ENCODE measurements around the gene DCLRE1C. TPM values are rescaled to one million over a fixed set of nuclear protein-coding genes. Genes with fewer than 3 reads are reported as not detected.
"Not testable (repeated sequence)": the region's sequence is repeated elsewhere in the genome, so short reads cannot be mapped to it uniquely, and the experiment has no call there.

The DCLRE1C gene
- total RNA-seq: 10 to 100 TPM; 31.2 to 34.9 TPM
- polyA plus RNA-seq: 10 to 100 TPM; 12.3 to 24.5 TPM

GRCh38 chr10:14954001-14954770, at the start of gene DCLRE1C:
TSS of gene DCLRE1C (minus strand) at chr10:14954096. CDS start at chr10:14954010, 86 bp downstream.
- H3K27ac ChIP-seq (ENCODE audit: low read depth, low read length): peak within 1 kb of the TSS; percentile 73
- peak within 1 kb of the TSS; percentile 92 to 99 for H3K4me3 ChIP-seq (ENCODE audit: low read length in 2 of 2)
- H3K27me3 ChIP-seq (ENCODE audit: insufficient read depth, low read length): no peaks in the 10 kb centered on the region
- H3K9me3 Mint-ChIP-seq: no peaks in the 10 kb centered on the region
- intact Hi-C loops (cut with micrococcal nuclease): loop anchor here (1.0 to 10.0 kb wide), 8 partner anchors 75 to 1369 kb away; partner anchors contain the start of genes CDNF, HSPA14, MSANTD7 and PRPF18
- peak; percentile 85 to 90 (median 89) for DNase-seq
- H3K4me1 Mint-ChIP-seq: peaks cover 37 to 73% (median 53%) of the 10 kb centered on the region in 4 donors
- ChIA-PET CTCF (ENCODE audit: partially characterized antibody) (interaction anchor here (0.9 to 3.2 kb wide), 4 partner anchors 8 to 152 kb away, joined by 3 to 17 read pairs (median 3); no protein-coding TSS in a partner anchor), POLR2A (ENCODE audit: partially characterized antibody) (interaction anchor here (1.0 to 2.7 kb wide), 10 partner anchors 8 to 768 kb away, joined by 3 to 17 read pairs (median 4); partner anchors contain the start of genes CDNF, HSPA14, MSANTD7 and RPP38)
- H3K4me3 Mint-ChIP-seq: peak within 1 kb of the TSS; percentile 87 to 96 (median 92)
- peaks cover 0 to 12% of the 10 kb centered on the region in 2 donors for H3K36me3 Mint-ChIP-seq
- no peaks in the 10 kb centered on the region for H3K36me3 ChIP-seq (ENCODE audit: insufficient read depth, low read length)
- H3K27me3 Mint-ChIP-seq: no peaks in the 10 kb centered on the region
- H3K27ac Mint-ChIP-seq: peak within 1 kb of the TSS; percentile 89 to 97 (median 96)
- H3K4me1 ChIP-seq (ENCODE audit: insufficient read depth, low read length): peaks cover 52% of the 10 kb centered on the region
- no peaks in the 10 kb centered on the region for H3K9me3 ChIP-seq (ENCODE audit: control insufficient read depth in 1 of 2, low read length in 2 of 2)

- ChIA-PET CTCF (ENCODE audit: partially characterized antibody) (no interaction called here), POLR2A (ENCODE audit: partially characterized antibody) (no interaction called here)
- no peak for DNase-seq
- no peaks in the 10 kb centered on the region for H3K36me3 ChIP-seq (ENCODE audit: insufficient read depth, low read length)
- H3K27me3 ChIP-seq (ENCODE audit: insufficient read depth, low read length): no peaks in the 10 kb centered on the region
- H3K36me3 Mint-ChIP-seq: no peaks in the 10 kb centered on the region
- no peaks in the 10 kb centered on the region for H3K9me3 ChIP-seq (ENCODE audit: control insufficient read depth in 1 of 2, low read length in 2 of 2)
- H3K4me3 Mint-ChIP-seq: peak overlapping the region in 1 of 8 donors; percentile 0
- intact Hi-C loops (cut with micrococcal nuclease): no loop called here
- H3K4me3 ChIP-seq (ENCODE audit: low read length in 2 of 2): no peak overlapping the region
- no peak overlapping the region for H3K27ac ChIP-seq (ENCODE audit: low read depth, low read length)
- peaks cover 0 to 2% of the 10 kb centered on the region in 2 donors for H3K27me3 Mint-ChIP-seq
- H3K9me3 Mint-ChIP-seq: no peaks in the 10 kb centered on the region
- H3K4me1 ChIP-seq (ENCODE audit: insufficient read depth, low read length): no peaks in the 10 kb centered on the region
- peaks cover 0 to 5% (median under 1%) of the 10 kb centered on the region in 4 donors for H3K4me1 Mint-ChIP-seq
- H3K27ac Mint-ChIP-seq: no peak overlapping the region
These were observed 42.2 kb upstream of the DCLRE1C start for GRCh38 chr10:14995964-14996565.

DNA sequence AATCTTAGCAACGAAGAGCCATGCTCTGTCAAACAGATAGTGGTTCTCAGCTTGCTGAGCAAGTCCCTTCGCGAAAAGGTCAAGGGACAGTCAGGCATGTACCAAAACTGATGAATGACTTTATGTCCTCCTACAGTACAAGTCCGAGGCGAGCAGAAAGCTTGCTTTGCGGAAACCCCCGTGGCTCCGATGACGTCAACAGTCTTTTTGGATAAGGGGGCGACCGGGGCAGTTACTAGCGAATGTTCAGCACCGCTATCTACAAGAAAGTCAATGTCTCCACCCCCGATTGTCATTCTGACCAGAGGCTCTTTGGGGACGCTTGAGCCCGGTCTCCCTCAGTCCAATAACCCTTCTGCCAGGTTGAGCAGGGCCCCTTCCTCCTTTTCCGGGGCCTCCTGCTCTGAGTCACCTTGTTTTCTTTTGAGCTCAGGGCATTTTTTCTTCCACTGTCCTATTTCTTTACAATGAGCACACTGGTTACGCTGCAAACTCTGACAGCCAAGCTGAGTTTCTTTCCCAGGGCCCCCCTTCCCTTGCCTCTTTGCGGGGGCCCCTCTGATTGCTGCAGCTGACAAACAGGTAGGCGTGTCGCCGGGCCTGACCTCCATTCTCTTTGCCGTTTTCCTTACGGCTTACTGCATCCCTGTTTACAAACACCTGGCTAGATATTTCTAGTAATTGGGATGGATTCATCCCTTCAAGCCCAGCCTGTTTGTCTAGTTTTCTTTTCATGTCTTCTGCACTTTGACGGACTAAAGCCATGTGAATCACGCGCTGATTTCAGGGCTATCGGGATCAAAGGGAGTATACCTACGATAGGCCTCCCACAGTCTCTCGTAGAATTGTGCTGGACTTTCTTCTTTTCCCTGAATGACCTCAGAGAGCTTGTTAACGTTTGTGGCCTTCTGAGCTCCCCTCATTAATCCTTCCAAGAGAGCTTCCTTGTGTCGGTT, 39.9 kb upstream of the DCLRE1C start:
- H3K36me3 ChIP-seq (ENCODE audit: insufficient read depth, low read length); POLR2A ChIA-PET (ENCODE audit: partially characterized antibody); H3K4me1 Mint-ChIP-seq; H3K27me3 ChIP-seq (ENCODE audit: insufficient read depth, low read length); intact Hi-C loops (cut with micrococcal nuclease); H3K27me3 Mint-ChIP-seq; H3K27ac ChIP-seq (ENCODE audit: low read depth, low read length); DNase-seq; H3K4me3 ChIP-seq (ENCODE audit: low read length in 2 of 2); H3K4me1 ChIP-seq (ENCODE audit: insufficient read depth, low read length); H3K9me3 Mint-ChIP-seq; CTCF ChIA-PET (ENCODE audit: partially characterized antibody); H3K9me3 ChIP-seq (ENCODE audit: control insufficient read depth in 1 of 2, low read length in 2 of 2); H3K36me3 Mint-ChIP-seq: not testable (repeated sequence)
- H3K27ac Mint-ChIP-seq: peak overlapping the region in 2 of 7 donors; percentile 52 to 80
- peak overlapping the region in 2 of 8 donors; percentile 25 to 28 for H3K4me3 Mint-ChIP-seq

- H3K36me3 ChIP-seq (ENCODE audit: insufficient read depth, low read length); H3K36me3 Mint-ChIP-seq; POLR2A ChIA-PET (ENCODE audit: partially characterized antibody); H3K4me3 Mint-ChIP-seq; H3K9me3 ChIP-seq (ENCODE audit: control insufficient read depth in 1 of 2, low read length in 2 of 2); H3K27me3 Mint-ChIP-seq; CTCF ChIA-PET (ENCODE audit: partially characterized antibody); intact Hi-C loops (cut with micrococcal nuclease); H3K4me1 Mint-ChIP-seq; H3K27ac ChIP-seq (ENCODE audit: low read depth, low read length); DNase-seq; H3K4me3 ChIP-seq (ENCODE audit: low read length in 2 of 2); H3K4me1 ChIP-seq (ENCODE audit: insufficient read depth, low read length); H3K9me3 Mint-ChIP-seq; H3K27me3 ChIP-seq (ENCODE audit: insufficient read depth, low read length): not testable (repeated sequence)
- peak overlapping the region in 1 of 7 donors; percentile 32 for H3K27ac Mint-ChIP-seq
These were observed 38.4 kb upstream of the DCLRE1C start for GRCh38 chr10:14992336-14992735.

GRCh38 chr10:14991035-14991749, 37.3 kb upstream of the DCLRE1C start:
- POLR2A ChIA-PET (ENCODE audit: partially characterized antibody); H3K4me1 Mint-ChIP-seq; H3K9me3 ChIP-seq (ENCODE audit: control insufficient read depth in 1 of 2, low read length in 2 of 2); H3K36me3 Mint-ChIP-seq; H3K4me1 ChIP-seq (ENCODE audit: insufficient read depth, low read length); H3K27me3 Mint-ChIP-seq; H3K27ac Mint-ChIP-seq; H3K36me3 ChIP-seq (ENCODE audit: insufficient read depth, low read length); H3K9me3 Mint-ChIP-seq; H3K4me3 ChIP-seq (ENCODE audit: low read length in 2 of 2); CTCF ChIA-PET (ENCODE audit: partially characterized antibody); H3K27me3 ChIP-seq (ENCODE audit: insufficient read depth, low read length); H3K4me3 Mint-ChIP-seq; H3K27ac ChIP-seq (ENCODE audit: low read depth, low read length): not testable (repeated sequence)
- peak in 4 of 5 donors; percentile 15 to 70 (median 42) for DNase-seq
- intact Hi-C loops (cut with micrococcal nuclease): loop anchor here (1.0 kb wide), 1 partner anchor 115 kb away; no protein-coding TSS in a partner anchor

DNA sequence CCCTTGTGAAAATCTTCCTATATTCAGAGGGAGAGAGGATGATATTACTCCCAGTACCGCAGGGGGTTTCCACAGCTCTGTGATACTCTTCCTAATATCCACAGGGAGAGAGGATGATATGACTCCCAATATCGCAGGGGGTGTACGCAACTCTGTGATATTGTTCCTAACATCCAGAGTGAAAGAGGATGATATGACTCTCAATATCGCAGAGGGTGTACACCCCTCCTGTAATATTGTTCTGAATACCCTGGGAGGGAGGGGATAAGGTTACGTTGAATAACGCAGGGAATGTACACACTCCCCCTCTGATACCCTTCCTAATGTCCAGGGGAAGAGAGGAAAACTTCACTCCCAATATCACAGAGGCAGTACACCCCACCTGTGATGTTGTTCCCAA, 35.7 kb upstream of the DCLRE1C start:
- H3K36me3 Mint-ChIP-seq; POLR2A ChIA-PET (ENCODE audit: partially characterized antibody); H3K4me1 Mint-ChIP-seq; DNase-seq; H3K27ac ChIP-seq (ENCODE audit: low read depth, low read length); H3K9me3 ChIP-seq (ENCODE audit: control insufficient read depth in 1 of 2, low read length in 2 of 2); H3K36me3 ChIP-seq (ENCODE audit: insufficient read depth, low read length); H3K4me3 Mint-ChIP-seq; H3K27me3 ChIP-seq (ENCODE audit: insufficient read depth, low read length); CTCF ChIA-PET (ENCODE audit: partially characterized antibody); H3K27ac Mint-ChIP-seq; H3K4me1 ChIP-seq (ENCODE audit: insufficient read depth, low read length); H3K4me3 ChIP-seq (ENCODE audit: low read length in 2 of 2); H3K27me3 Mint-ChIP-seq; H3K9me3 Mint-ChIP-seq; intact Hi-C loops (cut with micrococcal nuclease): not testable (repeated sequence)
